GM19463 (cell line): ENCODE data around the gene EPB41L2.

ENCODE experiments used
- ATAC-seq: cut with Tn5 transposase; IDR thresholded peaks from one replicate; pipeline ENCODE4 v1.9.1; 2021; ENCODE audit warnings: mild to moderate bottlenecking, moderate library complexity; ENCODE audit not compliant: unreplicated experiment

EPB41L2 gene

DNA sequence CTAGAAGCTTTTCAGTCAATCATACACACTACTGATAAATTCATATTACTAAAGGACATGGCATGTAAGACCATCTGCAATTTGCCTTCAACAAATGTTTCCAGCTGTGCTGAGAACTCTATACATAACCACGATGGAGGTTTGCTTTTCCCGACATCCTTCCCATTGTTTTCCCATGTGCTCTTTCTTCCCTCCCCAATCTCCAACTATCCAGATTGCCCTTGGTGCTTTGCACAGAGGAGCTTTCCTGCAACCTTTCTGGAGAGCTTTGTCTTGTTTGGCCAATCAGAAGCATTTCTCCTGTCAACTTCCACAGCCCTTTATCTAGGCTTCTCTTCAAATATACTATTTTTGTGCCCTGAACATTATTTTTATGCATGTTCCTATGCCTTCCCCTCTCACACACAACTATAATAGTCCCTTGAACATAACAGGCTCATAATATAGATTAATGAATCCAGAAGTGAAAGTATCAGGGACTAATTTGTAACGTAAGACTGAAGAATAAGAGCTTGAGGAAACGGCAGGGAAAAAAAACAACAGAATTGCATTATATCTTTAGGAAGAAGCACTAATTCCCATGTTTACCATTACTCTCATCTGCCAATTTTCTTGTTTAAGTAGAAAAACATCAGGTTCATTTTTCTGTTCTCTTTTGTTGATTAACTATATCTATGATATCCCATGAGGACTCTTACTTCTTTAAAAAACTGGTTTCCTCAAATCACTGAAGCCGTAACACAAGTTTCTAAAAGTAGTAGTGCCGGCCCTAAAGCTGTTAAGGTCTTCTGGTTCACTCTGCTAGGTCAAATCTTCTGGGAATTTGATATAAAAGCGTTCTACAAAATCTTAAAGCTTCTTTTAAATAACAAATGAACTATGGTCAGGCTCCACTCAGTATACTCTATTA is 215.8 kb downstream of the EPB41L2 start:
- ATAC-seq: no peak

DNA sequence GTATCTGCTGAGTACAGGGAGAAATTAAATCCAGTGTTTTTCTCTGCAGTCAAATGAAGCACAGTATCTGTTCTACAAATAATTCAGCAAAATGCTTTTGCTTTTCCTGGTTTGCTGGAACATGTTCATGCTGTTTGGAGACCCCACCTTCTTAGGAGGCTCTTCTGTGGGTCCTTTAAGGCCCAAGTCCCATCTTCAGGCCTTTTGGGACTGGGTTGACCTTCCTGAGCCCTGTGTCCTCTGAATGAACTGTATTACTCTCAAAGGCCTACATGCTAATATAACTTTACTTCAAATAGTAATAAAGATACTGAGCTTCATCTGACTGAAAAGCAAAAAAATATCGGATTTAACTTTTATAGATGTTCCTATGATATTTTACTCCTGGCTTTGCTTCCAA is 216.5 kb downstream of the EPB41L2 start:
- ATAC-seq: no peak

DNA sequence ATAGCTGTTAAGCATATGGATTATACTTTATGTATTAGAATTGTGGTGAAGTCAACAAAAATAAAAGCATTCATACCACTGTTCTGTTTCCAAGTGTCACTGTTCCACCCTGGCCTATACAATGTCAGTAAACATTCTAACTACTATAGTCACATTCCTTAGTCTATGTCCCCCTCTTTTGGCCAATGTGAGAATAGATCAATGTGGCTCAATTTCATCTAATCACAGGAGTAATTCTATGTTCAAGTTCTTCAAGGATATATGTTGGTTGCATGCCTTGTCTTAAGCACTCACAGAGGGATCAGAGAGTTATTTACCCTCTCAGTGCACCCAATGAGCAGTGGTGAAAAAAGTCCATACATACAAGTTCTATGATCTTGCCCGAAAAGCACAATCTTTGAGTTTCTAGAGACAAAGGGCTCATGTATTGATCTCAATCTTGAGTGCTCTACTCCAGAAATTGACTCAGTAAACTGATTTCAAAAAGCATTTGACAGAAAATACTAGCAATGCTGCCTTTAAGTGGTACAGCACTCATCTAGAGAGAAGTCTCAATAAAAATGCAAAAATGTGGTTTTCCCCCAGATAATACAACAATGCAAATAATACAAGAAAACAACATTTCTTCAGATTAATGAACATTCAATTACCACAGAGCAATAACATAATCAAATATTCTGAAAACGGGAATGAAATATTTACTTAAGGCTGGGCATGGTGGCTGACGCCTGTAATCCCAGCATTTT is 219.3 kb downstream of the EPB41L2 start:
- ATAC-seq: peak; percentile 82

GRCh38 chr6:130841128-130841728 is 221.8 kb downstream of the EPB41L2 start:
- ATAC-seq: no peak

DNA sequence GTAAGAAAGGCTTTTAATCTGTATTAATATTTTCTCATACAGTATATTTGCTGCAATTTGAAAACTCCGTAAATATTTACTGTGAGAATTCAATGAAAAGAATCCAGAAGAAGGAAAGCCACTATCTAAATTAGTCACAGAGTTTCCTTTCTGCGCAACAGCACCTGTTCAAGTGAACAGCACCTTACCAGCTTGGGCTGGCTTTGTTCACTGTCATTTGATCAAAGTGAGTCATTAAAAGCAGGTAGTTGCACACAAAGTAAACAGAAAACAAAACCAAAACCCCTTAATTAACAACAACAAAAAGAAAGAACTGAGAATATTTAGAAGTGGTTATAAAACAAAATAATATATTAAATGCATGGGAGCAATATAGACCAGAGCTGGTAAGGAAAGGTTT is 223.0 kb downstream of the EPB41L2 start:
- no peak for ATAC-seq

DNA sequence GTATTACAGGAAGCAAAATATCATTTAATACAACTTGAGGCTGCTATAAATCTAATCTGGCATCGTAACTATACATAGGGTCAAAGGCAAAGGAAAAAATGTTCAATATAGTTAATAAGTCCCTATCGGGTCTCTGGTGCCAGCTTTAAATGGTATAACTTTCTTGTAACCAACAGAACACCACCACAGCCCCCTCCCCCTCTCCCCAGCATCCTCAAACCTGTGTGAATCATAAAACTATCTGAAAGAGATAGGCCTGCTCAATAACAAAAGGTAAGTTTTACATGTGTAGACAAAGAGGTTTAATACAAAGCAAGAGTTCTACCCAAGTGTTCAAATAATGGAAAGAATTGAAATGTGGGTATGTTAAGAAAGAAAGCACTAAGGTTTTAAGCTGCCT is 223.7 kb downstream of the EPB41L2 start:
- ATAC-seq: no peak

DNA sequence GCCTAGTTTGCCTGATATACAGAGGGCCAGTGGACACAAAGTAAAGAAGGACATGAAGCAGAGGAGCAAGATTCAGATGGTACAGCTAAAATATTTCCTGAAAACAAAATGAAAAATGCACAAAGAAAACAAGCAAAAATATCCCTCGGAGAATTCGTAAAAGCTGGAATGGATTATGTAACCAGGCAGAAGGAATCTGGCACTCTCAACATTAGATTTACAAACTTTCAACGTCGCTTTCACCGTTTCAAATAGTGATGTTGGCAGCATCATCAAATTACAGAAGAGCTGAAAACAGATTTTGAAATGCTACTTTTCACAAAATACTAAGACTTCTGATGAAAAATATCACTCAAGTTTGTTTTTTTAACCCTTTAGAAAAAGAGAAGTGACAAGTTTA is 224.1 kb downstream of the EPB41L2 start:
- no peak for ATAC-seq

- no peak for ATAC-seq
Observed at GRCh38 chr6:130838250-130838860, 224.7 kb downstream of the EPB41L2 start.

- no peak for ATAC-seq
Observed at GRCh38 chr6:130837067-130837466, 226.0 kb downstream of the EPB41L2 start.

DNA sequence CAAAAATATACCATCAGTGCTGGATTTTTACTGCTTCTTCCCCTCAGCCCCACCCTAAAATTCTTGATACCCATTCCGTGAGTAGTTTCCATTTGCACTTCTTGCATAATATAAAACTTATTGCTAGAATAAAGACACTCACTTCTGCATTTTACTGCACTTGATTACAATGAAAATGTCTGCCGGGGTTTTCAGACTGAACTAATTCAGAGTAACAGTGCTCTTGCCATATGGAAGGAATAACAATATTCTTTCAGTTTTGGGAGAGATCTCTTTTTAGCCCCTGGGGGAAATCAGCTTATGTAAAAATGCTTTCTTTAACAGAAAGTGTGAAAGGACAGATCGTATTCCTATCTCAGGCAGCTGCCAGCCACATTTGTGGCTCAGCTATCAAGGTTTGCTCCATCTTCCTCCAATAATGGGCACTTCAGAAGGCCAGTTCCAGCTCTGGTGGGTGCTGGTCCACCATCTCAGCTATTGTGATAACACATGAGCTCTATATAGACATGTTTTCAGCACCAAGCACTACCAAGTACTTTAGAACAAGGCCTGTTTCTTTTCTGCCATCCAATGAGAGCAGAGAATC is 226.9 kb downstream of the EPB41L2 start:
- ATAC-seq: no peak

- ATAC-seq: no peak
Observed at GRCh38 chr6:130834482-130835251, 228.4 kb downstream of the EPB41L2 start.

- ATAC-seq: no peak
Observed at GRCh38 chr6:130833569-130833968, 229.5 kb downstream of the EPB41L2 start.

DNA sequence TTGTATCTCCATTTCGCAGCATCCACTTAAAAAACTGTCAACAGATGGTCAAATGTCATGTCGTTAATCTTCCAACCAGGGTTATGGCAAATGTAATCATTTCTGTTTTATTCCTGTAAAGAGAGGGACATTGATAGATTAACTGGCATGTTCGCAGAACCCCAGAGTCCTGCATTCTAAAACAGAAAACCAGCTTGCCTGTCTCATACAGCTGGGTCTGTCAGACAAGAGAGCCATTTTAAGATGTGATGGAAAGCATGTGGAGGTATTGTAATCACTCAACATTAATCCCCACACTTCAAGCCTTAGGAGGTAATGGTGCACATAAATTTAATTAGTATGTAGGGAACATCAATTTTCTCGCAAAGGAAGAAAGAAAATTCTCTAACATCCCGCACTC is 231.4 kb downstream of the EPB41L2 start:
- ATAC-seq: no peak

DNA sequence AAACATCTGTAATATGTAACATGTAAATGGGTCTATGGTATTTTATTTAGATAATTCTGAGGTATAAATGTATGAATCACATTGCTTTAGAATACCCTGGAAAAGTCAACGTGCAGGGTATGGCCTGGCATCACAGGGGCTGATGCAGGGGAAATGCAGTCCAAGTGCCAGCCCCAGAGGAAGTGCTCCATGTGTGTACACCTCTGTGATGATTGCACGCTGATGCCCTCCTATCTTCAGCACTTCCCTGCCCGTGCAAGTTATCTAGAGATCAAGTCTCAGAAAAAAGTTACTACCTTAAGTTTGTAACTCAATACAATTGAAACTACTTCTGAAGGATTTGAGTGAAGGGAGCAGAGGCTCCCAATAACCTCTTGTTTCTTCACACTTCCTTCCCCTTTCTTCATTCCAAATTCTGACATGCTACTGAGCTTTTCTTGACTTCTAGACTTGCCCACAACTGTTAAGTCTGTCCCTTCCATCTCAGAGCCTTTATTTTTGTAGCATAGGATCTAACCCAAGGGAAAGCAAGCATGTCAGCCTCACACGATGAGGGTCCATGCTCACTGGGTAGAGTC is 233.6 kb downstream of the EPB41L2 start:
- ATAC-seq: no peak

DNA sequence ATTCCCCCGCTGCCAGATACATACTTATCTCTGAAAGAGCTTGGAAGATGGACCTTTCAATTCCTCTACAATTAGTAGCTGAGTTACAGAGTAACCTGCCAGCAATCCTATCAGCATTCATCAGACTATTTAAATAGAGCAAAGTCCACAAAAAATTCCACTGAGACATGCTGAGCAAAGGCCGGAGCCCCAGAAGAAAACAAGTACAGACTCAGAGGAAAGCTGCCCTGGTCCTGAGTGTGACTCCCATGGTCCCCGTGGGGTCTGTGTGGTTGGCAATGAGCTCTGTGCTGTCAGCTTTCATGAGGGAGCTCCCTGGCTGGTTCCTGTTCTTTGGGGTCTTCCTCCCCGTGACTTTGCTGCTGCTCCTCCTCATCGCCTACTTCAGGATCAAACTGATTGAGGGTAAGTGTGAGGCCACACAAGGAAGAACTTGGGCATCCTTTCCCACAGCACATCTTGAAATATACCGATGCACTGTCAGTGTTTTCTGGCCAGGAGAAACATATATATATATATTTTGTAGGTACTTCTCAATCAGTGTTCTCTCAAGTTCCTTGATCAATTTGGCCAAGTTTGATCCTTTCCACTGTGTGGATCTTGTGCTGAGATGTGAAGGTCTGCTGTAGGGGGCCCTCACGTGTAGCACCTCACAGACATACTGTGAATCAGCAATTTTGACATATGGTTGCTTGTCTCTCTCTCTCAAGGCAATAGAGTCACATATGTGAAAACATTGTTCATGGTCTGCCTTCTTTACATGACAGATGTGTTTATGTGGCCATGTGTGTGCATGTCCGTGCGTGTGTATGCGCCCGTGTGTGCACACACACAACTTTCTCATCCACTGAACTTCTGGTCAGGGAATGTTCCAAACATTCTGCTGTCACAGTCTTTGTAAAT is 235.5 kb downstream of the EPB41L2 start, which contains the start of gene SMLR1:
SMLR1 (plus strand) TSS at position 160 of the 903 bp plus-strand sequence; CDS start at position 168, 8 bp downstream.
- ATAC-seq: no peak

GRCh38 chr6:130826442-130827246 is 236.4 kb downstream of the EPB41L2 start:
- ATAC-seq: no peak

DNA sequence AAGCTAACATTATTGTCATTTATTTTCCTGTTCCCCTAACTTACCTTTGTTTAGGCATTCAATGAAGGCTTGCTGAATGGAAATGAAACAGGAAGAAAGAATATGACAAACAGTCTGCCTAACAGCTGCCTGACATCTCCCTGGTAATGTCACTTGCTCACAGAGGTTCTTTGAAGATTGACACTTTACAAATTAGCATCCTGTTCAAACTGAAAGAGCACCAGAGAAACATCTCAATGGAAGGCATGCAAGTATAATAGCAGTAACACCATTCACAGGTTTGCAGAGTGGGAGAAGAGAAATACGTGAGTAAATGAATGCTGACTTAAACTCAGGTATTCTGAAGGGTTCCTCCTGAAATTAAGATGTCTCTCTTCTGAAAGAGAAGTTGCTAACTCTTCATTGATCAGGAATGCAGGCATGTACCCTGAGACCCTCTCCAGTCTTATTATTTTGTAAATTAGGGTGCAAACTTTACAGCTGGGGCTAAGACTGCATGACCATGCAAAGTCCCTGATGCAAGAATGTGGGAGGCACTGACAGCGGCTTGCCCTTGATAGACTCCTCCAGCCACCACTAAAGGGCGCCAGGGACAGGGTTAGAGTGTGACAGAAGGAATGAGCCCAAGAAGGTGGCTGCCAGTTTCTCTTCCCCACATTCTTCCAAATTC is 237.1 kb downstream of the EPB41L2 start:
- no peak for ATAC-seq
